Middle frontal gyrus (tissue), 1 donor: ENCODE measurements around the gene ST7L.

Experiments
- DNase-seq: peaks from one replicate; pipeline ENCODE4 v3.0.0-alpha.2; 2015; ENCODE audit warnings: low spot score; ENCODE audit errors: extremely low spot score

The ST7L gene

GRCh38 chr1:112618114-112618720, 724 bp downstream of the ST7L start:
- no peak for DNase-seq

GRCh38 chr1:112614460-112615065, 4.4 kb downstream of the ST7L start:
- DNase-seq = no peak

- no peak for DNase-seq
Observed at GRCh38 chr1:112605633-112606327, 13.2 kb downstream of the ST7L start.

- DNase-seq = no peak
Observed at GRCh38 chr1:112603541-112603940, 15.4 kb downstream of the ST7L start.

GRCh38 chr1:112603012-112603411, 15.9 kb downstream of the ST7L start:
- DNase-seq = no peak

GRCh38 chr1:112599477-112599876, 19.5 kb downstream of the ST7L start:
- no peak for DNase-seq

GRCh38 chr1:112594208-112594876, 24.6 kb downstream of the ST7L start:
- DNase-seq = no peak

- no peak for DNase-seq
Observed at GRCh38 chr1:112589766-112590165, 29.2 kb downstream of the ST7L start.

GRCh38 chr1:112583366-112583765, 35.6 kb downstream of the ST7L start:
- DNase-seq = no peak

- no peak for DNase-seq
Observed at GRCh38 chr1:112581586-112582192, 37.3 kb downstream of the ST7L start.

- DNase-seq = no peak
Observed at GRCh38 chr1:112579801-112580510, 39.0 kb downstream of the ST7L start.

GRCh38 chr1:112576240-112576639, 42.7 kb downstream of the ST7L start:
- no peak for DNase-seq

GRCh38 chr1:112575154-112575804, 43.7 kb downstream of the ST7L start:
- no peak for DNase-seq

- no peak for DNase-seq
Observed at GRCh38 chr1:112565800-112566199, 53.1 kb downstream of the ST7L start.

- DNase-seq = no peak
Observed at GRCh38 chr1:112564081-112564480, 54.9 kb downstream of the ST7L start.

- DNase-seq = no peak
Observed at GRCh38 chr1:112563341-112563740, 55.6 kb downstream of the ST7L start.

GRCh38 chr1:112558634-112559033, 60.3 kb downstream of the ST7L start:
- DNase-seq = no peak

- DNase-seq = no peak
Observed at GRCh38 chr1:112557385-112557784, 61.6 kb downstream of the ST7L start.

GRCh38 chr1:112554411-112554810, 64.5 kb downstream of the ST7L start:
- DNase-seq = no peak

GRCh38 chr1:112549590-112549989, 69.4 kb downstream of the ST7L start:
- no peak for DNase-seq

GRCh38 chr1:112548547-112548946, 70.4 kb downstream of the ST7L start:
- DNase-seq = no peak
